SW 1271 (cell line): ENCODE measurements around the gene EIF4G1.

Source experiments
- DNase-seq, 2 experiments: peaks; one replicate each; lab custom pipeline; 2025; lab: John Stamatoyannopoulos, UW

The EIF4G1 gene

DNA sequence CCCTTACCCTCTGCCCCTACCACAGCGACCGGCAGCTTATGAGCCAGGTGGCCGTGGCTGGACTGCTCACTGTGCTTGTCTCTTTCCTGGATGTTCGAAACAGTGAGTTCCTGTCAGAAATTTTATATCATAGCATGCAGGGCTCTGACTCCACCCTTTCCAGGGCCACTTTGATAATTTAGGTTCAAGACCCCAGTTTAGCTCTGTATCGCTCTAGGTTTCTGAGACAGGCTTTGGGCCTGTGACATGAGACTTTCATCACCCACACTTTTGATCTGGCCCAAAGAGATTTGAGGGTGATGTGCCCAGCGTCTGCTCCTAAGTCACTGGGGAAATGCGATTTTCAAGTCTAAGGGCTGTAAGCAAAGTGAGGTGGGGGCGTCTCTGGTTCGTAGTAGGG lies 6.5 kb upstream of the EIF4G1 start:
- DNase-seq: no peak

DNA sequence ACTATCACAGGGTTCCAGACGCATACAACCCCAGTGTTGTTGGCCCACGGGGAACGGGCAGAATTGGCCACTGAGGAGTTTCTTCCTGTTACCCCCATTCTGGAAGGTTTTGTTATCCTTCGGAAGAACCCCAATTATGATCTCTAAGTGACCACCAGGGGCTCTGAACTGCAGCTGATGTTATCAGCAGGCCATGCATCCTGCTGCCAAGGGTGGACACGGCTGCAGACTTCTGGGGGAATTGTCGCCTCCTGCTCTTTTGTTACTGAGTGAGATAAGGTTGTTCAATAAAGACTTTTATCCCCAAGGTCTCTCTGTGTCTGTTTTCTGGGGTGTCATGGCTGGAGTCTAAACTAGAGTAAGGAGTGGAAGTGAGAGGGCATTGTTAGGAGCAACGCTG lies 5.7 kb upstream of the EIF4G1 start:
- no peak for DNase-seq

DNA sequence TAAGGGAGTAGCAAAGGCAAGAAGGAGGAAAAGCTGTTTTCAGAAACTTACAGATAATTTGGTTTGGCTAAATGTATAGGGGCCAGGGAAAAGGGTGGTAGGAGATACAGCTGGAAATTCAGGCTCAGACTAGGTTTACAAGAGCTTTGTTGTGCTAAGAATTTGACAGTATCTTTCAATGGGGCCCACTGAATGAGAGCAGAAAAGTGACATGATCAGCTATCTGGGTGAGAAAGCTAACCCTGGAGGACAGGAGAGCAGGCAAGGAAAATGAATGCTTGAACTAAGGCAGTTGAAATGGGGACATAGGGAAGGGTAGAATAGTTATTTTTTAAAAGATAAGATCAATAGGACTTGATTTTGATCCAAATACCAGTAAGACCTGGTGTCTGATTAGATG lies 2.8 kb upstream of the EIF4G1 start:
- DNase-seq: no peak

DNA sequence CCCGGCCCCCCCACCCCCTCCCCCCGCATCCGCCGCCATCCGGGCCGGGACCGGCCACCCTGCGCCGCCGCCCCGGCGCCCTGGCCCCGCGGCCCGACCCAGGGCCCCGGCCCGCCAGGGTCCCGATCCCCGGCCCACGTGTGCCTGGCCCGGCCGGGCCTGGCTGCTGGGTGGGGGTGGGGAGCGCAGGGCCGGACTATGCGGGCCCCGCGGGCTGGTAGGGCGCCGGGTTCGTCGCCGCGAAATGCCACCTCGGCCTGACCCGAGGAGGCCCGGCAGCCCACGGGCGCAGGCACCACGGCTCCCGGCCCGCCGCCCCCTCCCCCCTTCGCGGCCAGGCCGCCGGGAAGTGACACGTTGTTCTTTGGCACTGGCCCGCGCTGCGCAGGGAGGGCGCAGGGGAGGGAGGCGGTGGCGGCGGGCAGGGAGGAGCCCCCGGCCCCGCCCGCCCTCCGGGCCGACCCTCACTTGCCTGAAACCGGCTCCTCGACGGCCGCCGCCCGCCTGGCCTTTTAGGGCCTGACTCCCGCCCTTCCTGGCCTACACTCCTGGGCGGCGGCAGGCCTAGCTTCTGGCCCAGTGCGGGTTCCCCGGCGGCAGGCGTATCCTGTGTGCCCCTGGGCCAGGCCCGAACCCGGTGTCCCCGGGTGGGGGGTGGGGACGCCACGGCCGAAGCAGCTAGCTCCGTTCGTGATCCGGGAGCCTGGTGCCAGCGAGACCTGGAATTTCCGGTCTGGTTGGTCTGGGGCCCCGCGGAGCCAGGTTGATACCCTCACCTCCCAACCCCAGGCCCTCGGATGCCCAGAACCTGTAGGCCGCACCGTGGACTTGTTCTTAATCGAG lies 515 bp downstream of the EIF4G1 start:
- peak in 1 of 2 experiments; percentile 17 for DNase-seq

DNA sequence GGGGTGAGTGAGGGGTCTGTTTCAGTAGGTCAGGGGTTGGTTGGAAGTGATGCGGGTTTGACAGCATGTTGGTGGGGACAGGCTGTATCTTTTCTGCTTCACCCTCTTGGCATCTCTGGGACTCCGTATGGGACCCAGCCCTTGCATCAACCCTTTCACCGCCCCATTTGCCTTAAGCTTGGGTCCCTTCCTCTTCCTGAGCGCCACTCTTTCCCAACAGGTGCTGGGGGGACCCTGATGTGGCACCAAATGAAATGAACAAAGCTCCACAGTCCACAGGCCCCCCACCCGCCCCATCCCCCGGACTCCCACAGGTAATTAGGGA lies 1.1 kb downstream of the EIF4G1 start:
- DNase-seq: no peak

DNA sequence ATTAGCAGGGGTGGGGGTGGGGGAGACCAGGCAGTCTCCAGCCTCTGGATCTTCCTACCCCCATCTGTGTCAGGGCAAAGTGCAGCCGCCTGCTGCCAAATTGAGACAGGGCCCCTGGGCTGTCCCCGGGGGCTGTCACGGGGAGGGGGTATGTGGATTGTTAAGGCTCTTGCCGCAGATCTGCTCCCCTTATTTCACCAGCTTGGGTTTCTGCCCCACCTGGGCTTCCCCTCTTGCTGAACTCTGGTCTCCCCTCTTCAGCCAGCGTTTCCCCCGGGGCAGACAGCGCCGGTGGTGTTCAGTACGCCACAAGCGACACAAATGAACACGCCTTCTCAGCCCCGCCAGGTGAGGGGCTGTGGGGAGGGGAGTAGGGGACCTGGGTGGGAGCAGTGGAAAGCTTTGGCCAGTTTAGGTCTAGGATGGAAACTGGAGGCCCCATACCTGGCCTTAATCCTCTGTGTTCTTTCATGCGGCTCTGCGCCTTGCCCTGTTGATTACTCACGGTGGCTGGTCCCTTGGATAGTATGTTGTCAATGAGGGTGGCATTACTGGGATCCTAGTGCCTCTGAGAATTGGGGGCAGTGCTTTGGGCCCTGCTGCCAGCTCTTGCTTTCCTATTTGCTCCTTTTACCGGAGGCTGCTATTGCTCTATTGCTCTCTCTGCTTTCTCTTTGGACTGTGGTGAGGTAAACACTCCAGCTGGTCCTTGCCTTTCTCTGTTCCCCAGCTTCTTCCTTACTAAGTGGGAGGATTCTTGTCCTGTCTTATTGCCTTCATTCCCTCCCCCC lies 1.7 kb downstream of the EIF4G1 start:
- peak in 1 of 2 experiments; percentile 15 for DNase-seq

DNA sequence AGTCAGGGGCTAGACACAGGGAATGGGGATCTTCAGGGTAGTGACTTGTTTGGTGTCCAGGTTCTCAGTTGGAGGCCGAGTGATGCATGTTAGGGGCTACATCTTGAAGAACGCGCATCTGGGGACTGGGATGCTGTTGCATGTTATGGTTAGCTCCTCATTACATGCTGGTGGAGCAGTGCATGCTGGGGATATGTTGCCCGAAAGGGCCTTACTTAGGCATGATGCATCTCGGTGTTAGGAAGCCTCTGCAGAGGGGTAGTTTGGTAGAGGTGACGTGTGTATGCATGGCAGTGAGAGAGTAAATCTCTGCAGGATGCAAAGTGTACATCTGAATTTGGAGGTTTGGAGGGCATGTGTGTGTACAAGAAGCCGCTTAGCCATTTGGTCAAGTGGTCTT lies 2.4 kb downstream of the EIF4G1 start:
- DNase-seq: no peak

DNA sequence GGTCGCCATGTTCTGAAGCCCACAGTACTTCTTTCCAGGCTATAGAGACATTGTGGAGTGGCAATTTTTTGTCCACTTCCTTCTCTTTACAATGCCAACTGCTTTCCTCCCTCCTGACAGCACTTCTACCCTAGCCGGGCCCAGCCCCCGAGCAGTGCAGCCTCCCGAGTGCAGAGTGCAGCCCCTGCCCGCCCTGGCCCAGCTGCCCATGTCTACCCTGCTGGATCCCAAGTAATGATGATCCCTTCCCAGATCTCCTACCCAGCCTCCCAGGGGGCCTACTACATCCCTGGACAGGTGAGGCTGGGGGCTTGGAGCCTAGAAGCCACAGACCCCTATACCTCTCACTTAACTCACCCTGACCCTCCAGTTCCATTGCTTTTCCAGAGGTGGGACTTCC lies 2.8 kb downstream of the EIF4G1 start:
- no peak for DNase-seq

DNA sequence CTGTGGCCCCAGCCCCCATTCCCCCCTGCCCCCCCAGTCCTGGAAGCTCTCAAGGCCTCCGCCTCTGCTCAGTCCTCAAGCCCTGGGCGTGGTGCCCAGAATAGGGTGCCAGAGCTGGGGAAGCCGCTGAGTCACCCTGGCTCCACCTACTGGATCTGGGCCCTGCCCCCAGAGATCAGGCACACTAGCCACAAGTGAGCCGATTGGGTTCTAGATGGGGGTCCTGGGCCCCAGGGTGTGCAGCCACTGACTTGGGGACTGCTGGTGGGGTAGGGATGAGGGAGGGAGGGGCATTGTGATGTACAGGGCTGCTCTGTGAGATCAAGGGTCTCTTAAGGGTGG lies 5.7 kb downstream of the EIF4G1 start:
- peak; percentile 75 to 87 for DNase-seq

DNA sequence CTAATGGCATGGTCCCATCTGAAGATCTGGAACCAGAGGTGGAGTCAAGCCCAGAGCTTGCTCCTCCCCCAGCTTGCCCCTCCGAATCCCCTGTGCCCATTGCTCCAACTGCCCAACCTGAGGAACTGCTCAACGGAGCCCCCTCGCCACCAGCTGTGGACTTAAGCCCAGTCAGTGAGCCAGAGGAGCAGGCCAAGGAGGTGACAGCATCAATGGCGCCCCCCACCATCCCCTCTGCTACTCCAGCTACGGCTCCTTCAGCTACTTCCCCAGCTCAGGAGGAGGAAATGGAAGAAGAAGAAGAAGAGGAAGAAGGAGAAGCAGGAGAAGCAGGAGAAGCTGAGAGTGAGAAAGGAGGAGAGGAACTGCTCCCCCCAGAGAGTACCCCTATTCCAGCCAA lies 7.3 kb downstream of the EIF4G1 start:
- no peak for DNase-seq

DNA sequence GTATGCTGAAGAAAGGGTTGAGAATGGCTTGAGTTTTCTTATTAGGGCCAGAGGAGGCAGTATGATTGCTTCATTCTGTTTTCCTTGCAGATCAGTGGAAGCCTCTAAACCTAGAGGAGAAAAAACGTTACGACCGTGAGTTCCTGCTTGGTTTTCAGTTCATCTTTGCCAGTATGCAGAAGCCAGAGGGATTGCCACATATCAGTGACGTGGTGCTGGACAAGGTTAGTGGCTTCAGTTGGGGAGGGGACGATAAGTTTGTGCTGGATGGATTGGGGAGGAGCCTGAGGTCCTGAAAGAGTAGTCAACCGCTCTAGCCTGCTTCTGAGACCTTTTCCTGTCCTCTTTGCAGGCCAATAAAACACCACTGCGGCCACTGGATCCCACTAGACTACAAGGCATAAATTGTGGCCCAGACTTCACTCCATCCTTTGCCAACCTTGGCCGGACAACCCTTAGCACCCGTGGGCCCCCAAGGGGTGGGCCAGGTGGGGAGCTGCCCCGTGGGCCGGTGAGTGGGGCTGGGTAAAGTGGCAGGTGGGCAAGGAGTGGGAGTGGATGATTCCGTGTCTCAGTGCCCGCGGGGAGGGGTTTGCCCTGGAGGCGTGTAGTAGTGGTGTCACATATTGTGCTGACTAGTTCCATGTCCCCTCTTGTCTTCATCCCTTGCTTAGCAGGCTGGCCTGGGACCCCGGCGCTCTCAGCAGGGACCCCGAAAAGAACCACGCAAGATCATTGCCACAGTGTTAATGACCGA lies 8.5 kb downstream of the EIF4G1 start:
- no peak for DNase-seq

DNA sequence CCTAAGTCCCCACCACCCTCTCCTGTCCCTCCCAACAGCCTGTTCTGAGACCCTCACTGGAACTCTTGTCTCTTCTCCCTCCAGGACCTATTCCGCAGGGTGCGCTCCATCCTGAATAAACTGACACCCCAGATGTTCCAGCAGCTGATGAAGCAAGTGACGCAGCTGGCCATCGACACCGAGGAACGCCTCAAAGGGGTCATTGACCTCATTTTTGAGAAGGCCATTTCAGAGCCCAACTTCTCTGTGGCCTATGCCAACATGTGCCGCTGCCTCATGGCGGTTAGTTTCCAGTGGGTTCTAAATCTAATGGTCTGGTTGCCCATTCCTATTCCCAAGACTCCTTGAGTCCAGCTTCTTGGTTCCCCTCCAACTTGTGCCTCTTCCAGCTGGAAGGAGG lies 9.3 kb downstream of the EIF4G1 start:
- DNase-seq: no peak

DNA sequence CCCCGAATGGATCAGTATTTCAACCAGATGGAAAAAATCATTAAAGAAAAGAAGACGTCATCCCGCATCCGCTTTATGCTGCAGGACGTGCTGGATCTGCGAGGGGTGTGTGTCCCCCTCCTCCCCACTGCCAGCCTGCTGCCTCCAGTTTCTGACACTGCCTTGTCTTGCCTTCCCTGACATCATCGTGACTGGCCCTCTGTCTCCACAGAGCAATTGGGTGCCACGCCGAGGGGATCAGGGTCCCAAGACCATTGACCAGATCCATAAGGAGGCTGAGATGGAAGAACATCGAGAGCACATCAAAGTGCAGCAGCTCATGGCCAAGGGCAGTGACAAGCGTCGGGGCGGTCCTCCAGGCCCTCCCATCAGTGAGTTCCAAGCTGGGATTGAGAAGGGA lies 10.9 kb downstream of the EIF4G1 start:
- no peak for DNase-seq

DNA sequence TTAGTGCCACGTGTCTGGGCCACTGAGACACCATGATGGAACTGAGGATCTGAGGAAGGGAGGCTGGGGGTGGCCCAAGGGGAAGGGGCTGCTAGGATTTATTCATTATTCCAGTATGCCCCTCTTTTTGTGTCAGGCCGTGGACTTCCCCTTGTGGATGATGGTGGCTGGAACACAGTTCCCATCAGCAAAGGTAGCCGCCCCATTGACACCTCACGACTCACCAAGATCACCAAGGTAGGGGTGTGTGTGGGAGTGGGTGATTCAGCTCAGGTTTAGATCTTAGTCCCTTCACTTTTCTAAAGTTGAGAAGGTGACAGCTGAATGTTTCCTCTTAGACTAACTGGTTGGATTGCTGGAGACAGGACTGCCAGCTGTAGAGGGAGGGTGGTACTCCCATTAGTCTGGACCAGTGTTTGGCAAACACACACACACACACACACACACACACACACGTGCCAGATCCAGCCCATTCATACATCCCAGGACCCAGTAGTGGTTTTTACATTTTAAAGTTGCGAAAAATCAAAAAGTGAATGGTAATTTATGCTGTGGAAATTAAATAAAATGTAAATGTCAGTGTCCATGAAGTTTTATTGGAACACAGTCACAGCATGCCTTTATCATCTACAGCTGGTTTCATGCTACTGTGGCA lies 11.4 kb downstream of the EIF4G1 start:
- no peak for DNase-seq

DNA sequence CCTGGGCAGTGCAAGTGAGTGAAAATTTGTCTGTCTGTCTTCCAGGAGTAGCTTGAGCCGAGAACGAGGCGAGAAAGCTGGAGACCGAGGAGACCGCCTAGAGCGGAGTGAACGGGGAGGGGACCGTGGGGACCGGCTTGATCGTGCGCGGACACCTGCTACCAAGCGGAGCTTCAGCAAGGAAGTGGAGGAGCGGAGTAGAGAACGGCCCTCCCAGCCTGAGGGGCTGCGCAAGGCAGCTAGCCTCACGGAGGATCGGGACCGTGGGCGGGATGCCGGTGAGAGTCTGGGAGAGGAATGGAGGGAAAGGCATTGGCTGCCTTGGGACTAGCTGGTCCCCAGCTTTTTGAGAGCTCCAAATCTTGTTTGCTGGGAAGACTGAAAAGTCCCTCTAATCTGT lies 12.8 kb downstream of the EIF4G1 start:
- no peak for DNase-seq

DNA sequence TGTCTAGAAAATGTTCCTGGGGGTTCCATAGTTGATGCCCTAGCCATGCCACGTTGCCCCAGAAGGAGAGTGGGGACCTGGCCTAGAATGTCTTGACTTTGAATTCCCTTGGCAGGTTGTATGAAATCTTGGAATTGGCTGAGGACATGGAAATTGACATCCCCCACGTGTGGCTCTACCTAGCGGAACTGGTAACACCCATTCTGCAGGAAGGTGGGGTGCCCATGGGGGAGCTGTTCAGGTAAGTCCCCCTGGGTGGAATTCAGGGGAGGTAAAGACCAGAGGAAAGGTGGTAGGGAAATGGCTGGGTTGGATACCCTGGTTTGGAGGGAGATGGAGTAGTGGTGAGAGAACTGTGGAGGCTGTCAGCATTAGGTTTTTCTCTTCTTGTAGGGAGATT lies 14.1 kb downstream of the EIF4G1 start:
- DNase-seq: no peak

DNA sequence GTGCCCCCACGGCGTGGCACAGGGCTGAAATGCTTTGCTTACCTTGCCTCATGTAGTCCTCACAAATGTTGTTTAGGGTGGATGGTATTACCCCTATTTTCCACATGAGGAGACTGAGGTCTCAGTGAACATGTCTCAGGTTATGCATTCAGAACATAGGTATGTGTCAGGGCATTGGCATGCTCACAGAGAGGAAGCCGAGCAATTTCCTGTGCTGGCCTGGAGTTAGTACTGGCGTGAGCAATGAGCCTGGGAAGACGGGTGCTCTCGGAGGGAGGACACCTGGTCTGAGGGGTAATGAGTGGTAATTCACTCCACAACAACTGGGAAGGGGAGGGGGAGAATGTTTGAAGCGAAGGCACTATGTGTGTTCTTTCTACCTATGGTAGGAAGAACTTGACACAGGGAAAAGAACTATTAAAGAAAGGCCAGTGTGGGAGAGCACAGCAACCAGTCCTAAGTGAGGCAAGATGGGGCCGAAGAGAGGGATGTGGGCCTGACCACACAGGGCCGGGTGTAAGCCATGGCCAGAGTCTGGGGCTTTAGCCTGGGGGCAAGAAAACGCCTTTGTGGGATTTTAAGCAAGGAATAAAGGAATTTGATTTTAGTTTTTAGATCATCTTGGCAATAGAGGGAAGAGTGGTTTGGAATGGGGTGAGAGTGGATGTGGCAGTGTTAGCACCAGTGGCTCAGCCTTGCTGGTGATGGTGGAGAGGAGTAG lies 18.1 kb downstream of the EIF4G1 start:
- peak; percentile 75 to 87 for DNase-seq

DNA sequence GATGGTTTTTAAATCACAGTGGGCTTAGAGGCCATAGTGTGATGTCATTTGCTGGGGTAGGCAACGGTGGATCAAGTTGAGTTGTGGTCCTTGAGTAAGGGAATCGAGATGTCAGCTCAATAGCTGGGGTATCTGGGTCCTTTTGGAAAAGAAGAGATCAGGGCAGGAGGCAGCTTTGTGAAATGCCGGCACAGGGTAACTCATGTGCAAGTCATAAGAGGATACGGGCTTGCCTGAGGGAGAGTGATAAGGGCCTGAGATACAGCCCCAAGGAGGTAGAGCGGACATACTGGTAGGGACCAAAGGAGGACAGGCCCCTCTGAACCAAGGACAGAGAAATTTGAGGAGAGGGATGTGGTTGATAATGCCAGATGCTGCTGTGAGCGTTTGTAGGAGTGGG lies 18.8 kb downstream of the EIF4G1 start:
- no peak for DNase-seq

DNA sequence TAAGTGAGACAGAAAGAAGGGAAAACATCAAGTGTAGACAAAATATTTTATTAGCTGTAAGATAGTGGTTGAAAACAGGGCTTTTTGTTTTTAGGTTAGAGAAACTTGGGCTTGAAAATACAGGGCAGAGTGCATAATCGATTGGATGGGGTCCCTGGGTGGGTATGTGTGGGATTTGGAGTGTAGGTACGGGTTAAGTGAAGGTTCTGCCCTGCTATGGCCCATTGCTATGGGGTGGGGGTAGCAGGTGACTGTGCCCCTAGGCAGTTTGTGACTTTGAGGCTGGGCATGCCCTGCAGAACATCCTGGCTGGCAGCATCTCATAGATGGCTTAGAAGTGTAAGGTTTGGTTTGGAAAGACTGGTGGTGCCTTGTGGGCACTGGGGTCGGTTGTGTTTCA lies 19.3 kb downstream of the EIF4G1 start:
- DNase-seq: no peak

DNA sequence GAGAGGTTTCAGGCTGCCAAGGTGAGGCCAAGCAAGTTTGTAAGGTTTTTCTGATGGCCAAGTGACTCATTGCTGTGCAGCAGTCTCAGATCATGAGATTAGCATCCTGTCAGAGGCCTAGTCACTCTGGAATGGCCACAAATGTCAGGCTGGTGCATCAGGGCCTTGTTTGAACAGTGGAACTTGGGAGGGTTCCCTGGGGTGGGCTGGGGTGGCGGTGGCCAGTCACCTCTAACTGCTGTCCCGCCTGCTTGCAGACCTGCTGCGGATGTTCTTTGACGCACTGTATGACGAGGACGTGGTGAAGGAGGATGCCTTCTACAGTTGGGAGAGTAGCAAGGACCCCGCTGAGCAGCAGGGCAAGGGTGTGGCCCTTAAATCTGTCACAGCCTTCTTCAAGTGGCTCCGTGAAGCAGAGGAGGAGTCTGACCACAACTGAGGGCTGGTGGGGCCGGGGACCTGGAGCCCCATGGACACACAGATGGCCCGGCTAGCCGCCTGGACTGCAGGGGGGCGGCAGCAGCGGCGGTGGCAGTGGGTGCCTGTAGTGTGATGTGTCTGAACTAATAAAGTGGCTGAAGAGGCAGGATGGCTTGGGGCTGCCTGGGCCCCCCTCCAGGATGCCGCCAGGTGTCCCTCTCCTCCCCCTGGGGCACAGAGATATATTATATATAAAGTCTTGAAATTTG lies 20.2 kb downstream of the EIF4G1 start:
- peak; percentile 65 to 82 for DNase-seq

DNA sequence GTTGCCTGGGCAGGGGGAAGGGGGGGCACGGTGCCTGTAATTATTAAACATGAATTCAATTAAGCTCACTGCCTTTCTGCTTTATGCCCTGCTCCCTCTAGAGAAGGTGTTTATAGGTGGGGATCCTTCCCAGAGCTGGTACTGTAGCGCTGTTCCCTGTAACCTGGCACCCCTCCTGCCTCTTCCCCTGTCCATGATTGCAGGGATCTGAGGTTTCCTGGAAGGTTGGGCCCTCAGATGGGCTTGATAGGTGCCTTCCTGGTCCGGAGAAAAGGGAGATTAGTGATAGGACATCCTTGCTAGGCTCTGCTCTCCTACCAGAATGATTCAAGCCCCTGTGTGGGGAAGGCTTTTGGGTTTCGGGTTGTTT lies 20.9 kb downstream of the EIF4G1 start:
- peak; percentile 60 to 65 for DNase-seq
